H9 (cell line): ENCODE data around the gene METTL25B. TPM values are rescaled to one million over a fixed set of nuclear protein-coding genes. Genes with fewer than 3 reads are reported as not detected.

ENCODE experiments used
- DNase-seq: peaks from one replicate; pipeline ENCODE4 v3.0.0-alpha.2; 2017
- H2AFZ ChIP-seq: one replicate; pipeline ENCODE4 v1.6.1; 2013; ENCODE audit warnings: mild to moderate bottlenecking, low read length, control low read depth, moderate library complexity
- H2AK5ac ChIP-seq: 2 replicates; pipeline ENCODE4 v1.6.1; 2013; ENCODE audit warnings: low read length, control low read depth, mixed read lengths; ENCODE audit not compliant: insufficient read length
- H2BK120ac ChIP-seq: one replicate; pipeline ENCODE4 v1.6.1; 2013; ENCODE audit warnings: low read depth, mild to moderate bottlenecking, low read length, control low read depth, inconsistent platforms; ENCODE audit not compliant: poor library complexity, severe bottlenecking
- H2BK12ac ChIP-seq: 2 replicates; pipeline ENCODE4 v1.6.1; 2013; ENCODE audit warnings: low read length, control low read depth, mixed read lengths, low read depth; ENCODE audit not compliant: insufficient read length
- H2BK15ac ChIP-seq: 2 replicates; pipeline ENCODE4 v1.6.1; 2013; ENCODE audit warnings: low read depth, low read length, control low read depth
- H2BK20ac ChIP-seq: one replicate; pipeline ENCODE4 v1.6.1; 2013; ENCODE audit warnings: low read depth, mild to moderate bottlenecking, low read length, control low read depth, inconsistent platforms; ENCODE audit not compliant: poor library complexity, severe bottlenecking
- H2BK5ac ChIP-seq: 2 replicates; pipeline ENCODE4 v1.6.1; 2013; ENCODE audit warnings: low read length, control low read depth, mixed read lengths; ENCODE audit not compliant: insufficient read length
- H3K14ac ChIP-seq: 2 replicates; pipeline ENCODE4 v1.6.1; 2013; ENCODE audit warnings: low read length, control low read depth; ENCODE audit not compliant: insufficient read depth
- H3K18ac ChIP-seq: 2 replicates; pipeline ENCODE4 v1.6.1; 2013; ENCODE audit warnings: low read depth, mild to moderate bottlenecking, mixed read lengths, low read length, control low read depth; ENCODE audit not compliant: insufficient read length
- H3K23ac ChIP-seq: 2 replicates; pipeline ENCODE4 v1.6.1; 2013; ENCODE audit warnings: low read length, control low read depth, mixed read lengths, low read depth; ENCODE audit not compliant: insufficient read length
- H3K23me2 ChIP-seq: 2 replicates; pipeline ENCODE4 v1.6.1; 2013; ENCODE audit warnings: low read depth, mild to moderate bottlenecking, mixed read lengths, low read length, control low read depth; ENCODE audit not compliant: insufficient read length, poor library complexity, severe bottlenecking
- H3K27ac ChIP-seq: 2 replicates; pipeline ENCODE4 v1.5.1; 2013; ENCODE audit warnings: low read length, control low read depth, mixed read lengths, low read depth; ENCODE audit not compliant: insufficient read length
- H3K27me3 ChIP-seq: 2 replicates; pipeline ENCODE4 v1.6.1; 2013; ENCODE audit warnings: low read length, control low read depth, inconsistent platforms; ENCODE audit not compliant: insufficient read depth
- H3K4ac ChIP-seq: 2 replicates; pipeline ENCODE4 v1.6.1; 2013; ENCODE audit warnings: low read depth, mild to moderate bottlenecking, control low read depth, inconsistent platforms, low read length, moderate library complexity
- H3K4me1 ChIP-seq: 2 replicates; pipeline ENCODE4 v1.6.1; 2013; ENCODE audit warnings: low read length, control low read depth, inconsistent platforms; ENCODE audit not compliant: insufficient read depth
- H3K4me2 ChIP-seq: 2 replicates; pipeline ENCODE4 v1.6.1; 2013; ENCODE audit warnings: low read length, control low read depth, mixed read lengths; ENCODE audit not compliant: insufficient read length, insufficient read depth
- H3K56ac ChIP-seq: 2 replicates; pipeline ENCODE4 v1.6.1; 2013; ENCODE audit warnings: low read depth, mild to moderate bottlenecking, mixed read lengths, low read length, control low read depth; ENCODE audit not compliant: insufficient read length
- H3K79me1 ChIP-seq: 2 replicates; pipeline ENCODE4 v1.6.1; 2013; ENCODE audit warnings: low read depth, mild to moderate bottlenecking, moderate library complexity, low read length, control low read depth, inconsistent platforms; ENCODE audit not compliant: insufficient read depth, poor library complexity, severe bottlenecking
- H3K79me2 ChIP-seq: 2 replicates; pipeline ENCODE4 v1.6.1; 2013; ENCODE audit warnings: low read length, control low read depth, inconsistent platforms; ENCODE audit not compliant: insufficient read depth
- H3K9ac ChIP-seq: 2 replicates; pipeline ENCODE4 v1.6.1; 2013; ENCODE audit warnings: low read length, control low read depth, mixed read lengths; ENCODE audit not compliant: insufficient read length; ENCODE audit errors: extremely low read depth
- H3K9me3 ChIP-seq: one replicate; pipeline ENCODE4 v1.6.1; 2013; ENCODE audit warnings: low read depth, low read length, inconsistent platforms; ENCODE audit not compliant: control insufficient read depth
- H3T11ph ChIP-seq: one replicate; pipeline ENCODE4 v1.6.1; 2013; ENCODE audit warnings: mild to moderate bottlenecking, low read length, control low read depth, inconsistent platforms
- H4K20me1 ChIP-seq: one replicate; pipeline ENCODE4 v1.6.1; 2013; ENCODE audit not compliant: control insufficient read depth, insufficient read length, insufficient read depth
- H4K5ac ChIP-seq: 2 replicates; pipeline ENCODE4 v1.6.1; 2013; ENCODE audit warnings: low read depth, mild to moderate bottlenecking, mixed read lengths, low read length, control low read depth; ENCODE audit not compliant: insufficient read length
- H4K8ac ChIP-seq: replicated peaks from 2 replicates; pipeline ENCODE4 v1.6.1; 2013; ENCODE audit warnings: low read length, control low read depth, mixed read lengths, low read depth; ENCODE audit not compliant: insufficient read length
- H4K91ac ChIP-seq: 2 replicates; pipeline ENCODE4 v1.6.1; 2013; ENCODE audit warnings: low read depth, mild to moderate bottlenecking, moderate library complexity, mixed read lengths, low read length, control low read depth; ENCODE audit not compliant: insufficient read length
- H3K27ac Mint-ChIP-seq, 3 experiments: 2 replicates in 2 of 3; 3 replicates in 1 of 3; pipeline ENCODE4 v1.8.0; 2020 to 2021; ENCODE audit warnings: mixed read lengths in 3 of 3, mild to moderate bottlenecking in 1 of 3, moderate library complexity in 1 of 3
- H3K27me3 Mint-ChIP-seq: 2 replicates; pipeline ENCODE4 v1.8.0; 2021; ENCODE audit warnings: low read depth, mild to moderate bottlenecking, moderate library complexity, mixed read lengths
- H3K36me3 Mint-ChIP-seq, 3 experiments: 2 replicates in 2 of 3; 3 replicates in 1 of 3; pipeline ENCODE4 v1.8.0; 2020 to 2021; ENCODE audit warnings: low read depth in 3 of 3, mixed read lengths in 3 of 3; ENCODE audit not compliant: insufficient read depth in 1 of 3
- H3K4me1 Mint-ChIP-seq, 2 experiments: 2 replicates each; pipeline ENCODE4 v1.8.0; 2020; ENCODE audit warnings: mixed read lengths in 2 of 2
- H3K4me3 Mint-ChIP-seq, 2 experiments: 2 replicates in 1 of 2; 3 replicates in 1 of 2; pipeline ENCODE4 v1.8.0; 2020 to 2021; ENCODE audit warnings: mild to moderate bottlenecking in 2 of 2, mixed read lengths in 2 of 2, moderate library complexity in 1 of 2
- H3K9me3 Mint-ChIP-seq, 2 experiments: 2 replicates in 1 of 2; 3 replicates in 1 of 2; pipeline ENCODE4 v1.8.0; 2020; ENCODE audit warnings: mild to moderate bottlenecking in 2 of 2, mixed read lengths in 2 of 2, moderate library complexity in 1 of 2
- WGBS: extraction: QIAGEN DNeasy Blood & Tissue Kit; methylation state at CpG from one replicate; pipeline ENCODE4 v1.1.7; 2013; ENCODE audit warnings: missing lambda C conversion rate, low lambda C conversion rate, mixed read lengths; ENCODE audit not compliant: insufficient read length; ENCODE audit errors: extremely low coverage; 5-methylcytosine and 5-hydroxymethylcytosine counted together
- total RNA-seq: library from RNA; stranded (reverse); gene quantifications from 2 replicates; pipeline ENCODE4 v1.2.1, GENCODE V29; 2021
- TF ChIP-seq, protein P1 (sequence below): fragments of 200-600 bp; sonication (generic); conservative IDR thresholded peaks from 3 replicates; pipeline ENCODE4 v1.8.0; 2021; ENCODE audit warnings: antibody characterized with exemption, mild to moderate bottlenecking

The METTL25B gene
- total RNA-seq, 1 experiment from 2014 or later: 26.2 TPM

DNA sequence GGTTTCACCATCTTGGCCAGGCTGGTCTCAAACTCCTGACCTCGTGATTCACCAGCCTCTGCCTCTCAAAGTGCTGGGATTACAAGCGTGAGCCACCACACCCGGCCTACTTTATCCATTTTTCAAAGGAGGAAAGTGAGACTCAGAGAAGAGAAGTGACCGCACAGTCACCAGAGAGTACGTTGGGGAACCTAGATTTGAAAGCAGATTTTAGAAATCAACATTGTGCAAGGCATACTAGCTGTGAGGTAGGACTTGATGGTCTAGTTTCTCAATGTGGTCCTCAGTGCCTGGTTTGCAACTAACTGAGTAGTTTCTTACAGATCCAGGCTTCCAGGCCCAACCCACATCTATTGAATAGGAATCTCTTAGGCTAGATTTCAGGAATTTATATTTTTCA, 37.4 kb downstream of the METTL25B start:
- Mint-ChIP-seq H3K36me3 (peaks cover 3 to 18% (median 17%) of the 10 kb centered on the region in 3 experiments), H3K27me3 (no peaks in the 10 kb centered on the region), H3K9me3 (no peaks in the 10 kb centered on the region), H3K4me1 (peaks cover 24 to 25% of the 10 kb centered on the region in 2 experiments), H3K27ac (no peak overlapping the region; a peak in 1 of 7 replicates), H3K4me3 (peak overlapping the region; percentile 20 to 21; a peak in 1 of 5 replicates)
- Histone ChIP-seq H3T11ph (no peak overlapping the region), H3K4me1 (no peaks in the 10 kb centered on the region; the same call in 1 of the 2 replicates), H3K27me3 (no peaks in the 10 kb centered on the region), H2BK12ac (no peak overlapping the region), H2AK5ac (no peak overlapping the region), H3K14ac (no peak overlapping the region), H3K9ac (no peak overlapping the region), H2BK5ac (no peak overlapping the region), H3K23ac (no peak overlapping the region), H2AFZ (no peak overlapping the region), H3K4ac (no peak overlapping the region), H4K91ac (no peak overlapping the region), H3K23me2 (peaks cover 17% of the 10 kb centered on the region), H4K8ac (no peak overlapping the region), H2BK120ac (no peak overlapping the region), H3K9me3 (no peaks in the 10 kb centered on the region), H4K20me1 (no peaks in the 10 kb centered on the region), H3K79me1 (peaks cover 5% of the 10 kb centered on the region), H2BK20ac (no peak overlapping the region), H3K27ac (no peak overlapping the region), H3K56ac (no peak overlapping the region), H3K4me2 (no peak overlapping the region), H3K18ac (no peak overlapping the region), H2BK15ac (no peak overlapping the region), H3K79me2 (peaks cover 16% of the 10 kb centered on the region), H4K5ac (no peak overlapping the region)
- no CpG with 5 or more reads among the region's 5 CpGs for WGBS
- TF ChIP-seq, protein P1, sequence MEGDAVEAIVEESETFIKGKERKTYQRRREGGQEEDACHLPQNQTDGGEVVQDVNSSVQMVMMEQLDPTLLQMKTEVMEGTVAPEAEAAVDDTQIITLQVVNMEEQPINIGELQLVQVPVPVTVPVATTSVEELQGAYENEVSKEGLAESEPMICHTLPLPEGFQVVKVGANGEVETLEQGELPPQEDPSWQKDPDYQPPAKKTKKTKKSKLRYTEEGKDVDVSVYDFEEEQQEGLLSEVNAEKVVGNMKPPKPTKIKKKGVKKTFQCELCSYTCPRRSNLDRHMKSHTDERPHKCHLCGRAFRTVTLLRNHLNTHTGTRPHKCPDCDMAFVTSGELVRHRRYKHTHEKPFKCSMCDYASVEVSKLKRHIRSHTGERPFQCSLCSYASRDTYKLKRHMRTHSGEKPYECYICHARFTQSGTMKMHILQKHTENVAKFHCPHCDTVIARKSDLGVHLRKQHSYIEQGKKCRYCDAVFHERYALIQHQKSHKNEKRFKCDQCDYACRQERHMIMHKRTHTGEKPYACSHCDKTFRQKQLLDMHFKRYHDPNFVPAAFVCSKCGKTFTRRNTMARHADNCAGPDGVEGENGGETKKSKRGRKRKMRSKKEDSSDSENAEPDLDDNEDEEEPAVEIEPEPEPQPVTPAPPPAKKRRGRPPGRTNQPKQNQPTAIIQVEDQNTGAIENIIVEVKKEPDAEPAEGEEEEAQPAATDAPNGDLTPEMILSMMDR: no peak
- DNase-seq: no peak
